ENCODE data around the gene OR51E2.
"Not testable (repeated sequence)": the region's sequence is repeated elsewhere in the genome, so short reads cannot be mapped to it uniquely, and the experiment has no call there.

OR51E2 gene

GRCh38 chr11:4697585-4697984 lies at the start of gene OR51E2:
Gene OR51E2 (minus strand): TSS chr11:4697853. CDS start chr11:4682711, 15,142 bp downstream.
- DNase-seq (ENCODE audit: extremely low spot score, insufficient read length, low read depth): no peak
- no peak for FAIRE-seq

GRCh38 chr11:4740735-4741134 lies 43.1 kb upstream of the OR51E2 start:
- FAIRE-seq (no peak), DNase-seq (ENCODE audit: extremely low spot score, insufficient read length, low read depth) (no peak)

- FAIRE-seq (no peak), DNase-seq (ENCODE audit: extremely low spot score, insufficient read length, low read depth) (no peak)
These were observed 29.5 kb upstream of the OR51E2 start for GRCh38 chr11:4727171-4727570.

GRCh38 chr11:4722616-4723534 lies 25.2 kb upstream of the OR51E2 start:
- FAIRE-seq; DNase-seq (ENCODE audit: extremely low spot score, insufficient read length, low read depth): not testable (repeated sequence)

GRCh38 chr11:4714300-4714699 lies 16.6 kb upstream of the OR51E2 start:
- FAIRE-seq: no peak
- DNase-seq (ENCODE audit: extremely low spot score, insufficient read length, low read depth): no peak

- DNase-seq (ENCODE audit: extremely low spot score, insufficient read length, low read depth) (no peak), FAIRE-seq (no peak)
These were observed 15.6 kb upstream of the OR51E2 start for GRCh38 chr11:4713241-4713640.

- FAIRE-seq: no peak
- no peak for DNase-seq (ENCODE audit: extremely low spot score, insufficient read length, low read depth)
These were observed 7.2 kb upstream of the OR51E2 start for GRCh38 chr11:4704790-4705334.

GRCh38 chr11:4704054-4704789 lies 6.6 kb upstream of the OR51E2 start, which contains the start of gene MMP26:
Gene MMP26 (plus strand): TSS chr11:4704784.
- FAIRE-seq (peak; percentile 65), DNase-seq (ENCODE audit: extremely low spot score, insufficient read length, low read depth) (no peak)

GRCh38 chr11:4700436-4700820 lies 2.8 kb upstream of the OR51E2 start:
- no peak for FAIRE-seq
- DNase-seq (ENCODE audit: extremely low spot score, insufficient read length, low read depth): no peak

- DNase-seq (ENCODE audit: extremely low spot score, insufficient read length, low read depth): no peak
- FAIRE-seq: peak; percentile 39
These were observed 2.2 kb upstream of the OR51E2 start for GRCh38 chr11:4699697-4700435.

GRCh38 chr11:4695442-4695841 lies 2.2 kb downstream of the OR51E2 start:
- no peak for DNase-seq (ENCODE audit: extremely low spot score, insufficient read length, low read depth)
- no peak for FAIRE-seq

- DNase-seq (ENCODE audit: extremely low spot score, insufficient read length, low read depth) (no peak), FAIRE-seq (no peak)
These were observed 12.9 kb downstream of the OR51E2 start for GRCh38 chr11:4684631-4685285.

GRCh38 chr11:4682623-4683419 lies 14.8 kb downstream of the OR51E2 start:
- FAIRE-seq (no peak), DNase-seq (ENCODE audit: extremely low spot score, insufficient read length, low read depth) (no peak)

GRCh38 chr11:4680341-4680740 lies 17.3 kb downstream of the OR51E2 start:
- FAIRE-seq (no peak), DNase-seq (ENCODE audit: extremely low spot score, insufficient read length, low read depth) (no peak)

- DNase-seq (ENCODE audit: extremely low spot score, insufficient read length, low read depth) (no peak), FAIRE-seq (no peak)
These were observed 19.7 kb downstream of the OR51E2 start for GRCh38 chr11:4677948-4678347.

- FAIRE-seq (no peak), DNase-seq (ENCODE audit: extremely low spot score, insufficient read length, low read depth) (no peak)
These were observed 23.9 kb downstream of the OR51E2 start for GRCh38 chr11:4673781-4674180.

- DNase-seq (ENCODE audit: extremely low spot score, insufficient read length, low read depth): no peak
- FAIRE-seq: no peak
These were observed 25.2 kb downstream of the OR51E2 start for GRCh38 chr11:4672470-4672869.

GRCh38 chr11:4671741-4672140 lies 25.9 kb downstream of the OR51E2 start:
- DNase-seq (ENCODE audit: extremely low spot score, insufficient read length, low read depth) (no peak), FAIRE-seq (no peak)

- no peak for FAIRE-seq
These were observed 32.2 kb downstream of the OR51E2 start for GRCh38 chr11:4665424-4665823.

More at GRCh38 chr11:4665424-4665823, 32.2 kb downstream of the OR51E2 start:
- DNase-seq (ENCODE audit: extremely low spot score, insufficient read length, low read depth): no peak
